ENCODE results near the gene ITIH1. TPM values are rescaled to one million over a fixed set of nuclear protein-coding genes. Genes with fewer than 3 reads are reported as not detected.

ITIH1 gene
- total RNA-seq, 1 experiment from 2014 or later: not detected

DNA sequence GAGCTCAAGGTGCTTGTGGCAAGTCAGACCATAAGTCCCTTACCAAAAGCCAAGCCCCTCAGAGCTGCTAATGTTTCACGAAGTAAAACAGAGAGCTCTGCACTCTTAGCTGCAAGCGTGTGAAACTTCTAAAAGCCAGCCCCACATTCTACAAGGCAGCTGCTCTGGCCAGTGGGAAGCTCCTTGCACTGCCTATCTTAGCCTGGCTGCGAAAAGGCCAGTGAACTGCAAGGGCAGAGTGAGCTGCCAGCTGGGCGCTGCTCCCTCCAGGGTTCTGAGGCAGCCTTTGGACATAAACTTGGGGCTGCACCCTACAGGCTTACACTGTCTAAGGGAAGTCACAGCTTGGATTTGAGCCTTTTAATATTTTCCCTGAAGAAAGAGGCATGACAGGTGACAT is 59.6 kb downstream of the ITIH1 start:
- no peak for DNase-seq (ENCODE audit: low spot score)

DNA sequence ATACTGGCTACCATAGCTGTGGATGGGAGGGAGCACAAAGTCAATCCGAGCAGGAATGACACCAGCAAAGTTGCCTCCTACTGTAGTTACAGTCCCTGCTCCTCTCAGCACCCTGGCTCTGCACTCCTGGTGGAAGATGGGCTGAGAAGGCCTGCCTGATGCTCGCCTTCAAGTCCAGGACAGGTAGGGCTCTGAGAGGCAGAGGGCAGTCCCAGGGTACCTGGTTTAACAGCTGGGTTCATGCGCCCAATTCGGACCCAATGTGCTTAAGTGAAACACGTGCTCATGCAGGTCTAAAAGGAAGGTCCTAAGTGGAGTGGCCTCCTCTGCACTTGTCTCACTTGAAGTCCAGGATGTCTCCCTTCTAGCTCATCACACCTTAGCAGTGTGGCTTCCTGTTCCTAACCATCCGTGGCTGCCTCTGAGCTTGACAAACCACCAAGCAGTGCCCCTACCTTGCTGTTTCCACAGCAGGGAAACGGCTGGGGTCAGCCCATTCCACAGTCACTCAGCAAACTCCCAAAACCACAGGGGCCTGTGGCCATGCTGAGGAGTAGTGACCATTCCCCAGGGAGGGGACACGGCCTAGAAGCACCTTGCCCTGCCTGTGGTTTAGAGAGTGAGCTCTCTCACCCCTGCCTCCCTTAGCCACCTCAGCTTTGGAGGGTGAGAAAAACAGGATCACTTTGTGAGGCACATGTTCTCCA is 61.3 kb downstream of the ITIH1 start:
- no peak for DNase-seq (ENCODE audit: low spot score)

DNA sequence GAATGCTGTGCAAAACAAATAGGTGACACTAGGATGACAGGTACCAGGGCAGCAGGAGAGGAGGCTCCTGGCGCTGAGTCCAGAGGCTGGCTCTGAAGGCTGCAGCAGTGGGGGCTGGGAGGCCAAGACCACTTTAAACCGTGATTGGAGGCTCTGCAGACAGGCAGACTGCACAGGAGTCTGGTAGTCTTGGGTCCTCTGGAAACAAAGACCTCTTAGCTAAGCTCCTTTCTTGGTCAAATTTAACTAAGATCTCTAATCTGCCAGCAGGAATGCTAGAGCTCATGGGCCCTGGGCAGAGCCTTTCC is 61.8 kb downstream of the ITIH1 start:
- DNase-seq (ENCODE audit: low spot score): no peak

DNA sequence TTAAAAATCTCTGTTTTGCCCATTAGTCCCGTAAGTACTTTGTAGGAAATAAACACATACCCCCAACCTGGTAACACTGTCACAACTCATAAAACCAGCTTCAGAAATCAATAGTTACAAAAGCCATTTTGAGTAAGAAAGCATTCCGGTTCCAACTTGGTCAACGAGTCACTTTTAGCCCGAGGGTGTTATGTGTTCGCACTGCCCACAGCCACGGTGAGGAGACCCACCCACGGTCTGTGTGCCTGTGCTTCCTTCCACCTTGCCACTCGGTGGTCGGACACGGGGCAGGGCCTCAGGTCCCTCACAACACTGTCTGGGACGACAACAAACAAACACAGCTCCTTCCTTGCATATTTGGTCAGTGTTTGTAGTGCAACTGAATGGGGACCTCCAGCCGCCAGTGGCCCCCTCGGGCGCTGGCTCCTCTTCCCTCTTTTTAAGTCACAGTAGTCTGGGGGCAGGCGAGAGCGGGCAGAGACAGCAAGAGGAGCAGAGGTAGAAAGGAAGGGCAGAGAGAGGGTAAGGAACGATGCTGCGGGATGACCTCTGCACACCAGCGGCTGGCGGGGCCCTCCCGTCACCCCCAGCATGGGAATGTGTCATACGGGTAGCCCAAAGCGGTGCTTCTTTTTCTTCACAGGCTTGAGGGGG is 62.6 kb downstream of the ITIH1 start:
- DNase-seq (ENCODE audit: low spot score): no peak

DNA sequence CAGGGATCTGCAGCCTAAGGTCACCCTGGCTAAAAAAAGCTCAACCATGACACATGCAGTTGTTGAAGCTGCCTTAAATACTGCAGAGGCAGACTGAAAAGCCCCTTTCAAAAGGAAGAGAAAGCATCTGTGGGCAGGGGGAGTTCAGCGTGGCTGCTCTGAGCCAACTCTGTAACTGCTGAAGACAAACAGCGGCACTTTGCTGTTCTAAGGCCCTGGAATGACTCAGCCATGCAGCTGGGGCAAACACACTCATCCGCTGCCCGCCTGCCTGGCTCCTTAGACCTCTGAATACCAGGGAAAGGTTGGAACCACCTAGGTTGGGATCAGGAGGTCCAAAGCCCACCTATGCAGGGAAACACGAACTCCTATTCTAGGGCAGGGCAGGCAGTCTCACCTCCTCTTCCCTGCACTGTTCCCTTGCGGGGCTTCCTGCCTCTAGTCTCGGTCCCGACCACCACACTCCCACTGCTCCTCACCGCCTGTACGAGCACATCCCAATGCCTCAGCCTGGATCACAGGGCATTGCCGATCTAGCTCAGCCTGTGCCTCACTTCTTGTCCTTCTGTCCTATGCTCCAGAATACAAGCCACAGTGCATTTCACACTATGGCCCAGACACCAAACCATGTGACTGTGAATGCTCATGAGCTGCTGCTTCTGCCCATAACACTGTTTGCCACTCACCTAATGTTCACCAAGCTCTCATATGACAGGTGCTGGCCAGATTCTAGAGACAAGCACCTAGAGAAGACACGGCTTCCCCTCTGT is 64.0 kb downstream of the ITIH1 start:
- DNase-seq (ENCODE audit: low spot score): no peak

Small RNAs within 50 kb of the gene (small RNA-seq; reads per million reads assigned to genes)
- gene AC006254.2 (not detected), gene MUSTN1 (not detected)

Other genes with a start within 250 kb of the ITIH1 start
- gene NT5DC2, start 243.7 kb upstream of the ITIH1 start, total RNA-seq (2014; rRNA removed; shearing (Covaris generic)): 119 and 120 TPM in 2 replicates
- 15.3 and 38.3 TPM in 2 replicates for gene UQCC5, start 241.0 kb upstream of the ITIH1 start, total RNA-seq (2014; rRNA removed; shearing (Covaris generic))
- 25.4 and 27.6 TPM in 2 replicates for gene PBRM1, start 91.7 kb upstream of the ITIH1 start, total RNA-seq (2014; rRNA removed; shearing (Covaris generic))
- gene GNL3, start 91.6 kb upstream of the ITIH1 start, total RNA-seq (2014; rRNA removed; shearing (Covaris generic)): 69.6 and 69.8 TPM in 2 replicates
- gene GLT8D1, start 71.8 kb upstream of the ITIH1 start, total RNA-seq (2014; rRNA removed; shearing (Covaris generic)): 30.0 and 34.4 TPM in 2 replicates
- gene SPCS1, start 71.5 kb upstream of the ITIH1 start, total RNA-seq (2014; rRNA removed; shearing (Covaris generic)): 78.3 and 85.7 TPM in 2 replicates
- 14.6 and 15.6 TPM in 2 replicates for gene NEK4, start 6.7 kb upstream of the ITIH1 start, total RNA-seq (2014; rRNA removed; shearing (Covaris generic))
- gene ITIH3, start 17.2 kb downstream of the ITIH1 start, total RNA-seq (2014; rRNA removed; shearing (Covaris generic)): not detected in 2 replicates
- 0.08 TPM in 1 of 2 replicates, not detected in the other for gene ITIH4, start 53.1 kb downstream of the ITIH1 start, total RNA-seq (2014; rRNA removed; shearing (Covaris generic))
- gene MUSTN1, start 57.4 kb downstream of the ITIH1 start, total RNA-seq (2014; rRNA removed; shearing (Covaris generic)): not detected in 2 replicates
- gene STIMATE, start 119.9 kb downstream of the ITIH1 start, total RNA-seq (2014; rRNA removed; shearing (Covaris generic)): 5.1 and 8.4 TPM in 2 replicates

All from HT-29 (cell line).